CD4-positive, alpha-beta T cell (primary cell): ENCODE data around the gene ARHGEF28. TPM values are rescaled to one million over a fixed set of nuclear protein-coding genes. Genes with fewer than 3 reads are reported as not detected.

Experiments
- ATAC-seq: fragments of 200-7000 bp; cut with Tn5 transposase; one replicate; pipeline ENCODE4 v1.10.0; 2022; ENCODE audit warnings: mild to moderate bottlenecking; ENCODE audit not compliant: poor library complexity
- CTCF ChIA-PET: fragments of 350-600 bp; sonication (Branson Sonifier 250); formaldehyde crosslinking; loops from one replicate; lab custom pipeline; 2021; ENCODE audit warnings: antibody characterized with exemption, inconsistent platforms; lab: Charles Lee
- POLR2A ChIA-PET: fragments of 350-600 bp; sonication (Branson Sonifier 250); formaldehyde crosslinking; loops from one replicate; lab custom pipeline; 2021; ENCODE audit warnings: antibody characterized with exemption, inconsistent platforms; lab: Charles Lee
- DNase-seq, 14 experiments: peaks; one replicate each; pipeline ENCODE4 v3.0.0-alpha.2; 2013 to 2020; ENCODE audit warnings: mixed read lengths in 2 of 14
- H3K27ac ChIP-seq, 2 donors: one replicate each; pipeline versions ENCODE4 v1.5.1 to v1.7.0; 2013; ENCODE audit warnings: low read length in 2 of 2, low read depth in 1 of 2, mild to moderate bottlenecking in 1 of 2
- H3K27me3 ChIP-seq, 2 experiments: 1 replicate in 1 of 2; 2 replicates in 1 of 2; pipeline versions ENCODE4 v1.6.1 to v1.7.0; 2013; ENCODE audit warnings: low read length in 2 of 2, control low read depth in 1 of 2, mild to moderate bottlenecking in 1 of 2, moderate library complexity in 1 of 2; ENCODE audit not compliant: insufficient read depth in 2 of 2, control insufficient read depth in 1 of 2
- H3K36me3 ChIP-seq: one replicate; pipeline ENCODE4 v1.6.1; 2013; ENCODE audit warnings: low read length, control low read depth; ENCODE audit not compliant: insufficient read depth
- H3K4me1 ChIP-seq: one replicate; pipeline ENCODE4 v1.6.1; 2013; ENCODE audit warnings: low read length, control low read depth; ENCODE audit not compliant: insufficient read depth
- H3K4me3 ChIP-seq: one replicate; pipeline ENCODE4 v1.5.1; 2013; ENCODE audit warnings: mild to moderate bottlenecking, low read length, moderate library complexity
- H3K9me3 ChIP-seq, 2 experiments: 1 replicate in 1 of 2; 2 replicates in 1 of 2; pipeline versions ENCODE4 v1.6.1 to v1.7.0; 2013; ENCODE audit warnings: low read length in 2 of 2, mild to moderate bottlenecking in 2 of 2, control low read depth in 1 of 2, moderate library complexity in 1 of 2; ENCODE audit not compliant: control insufficient read depth in 1 of 2, insufficient read depth in 1 of 2
- H3K27ac Mint-ChIP-seq: one replicate; pipeline ENCODE4 v1.8.0; 2020; ENCODE audit warnings: mixed read lengths
- H3K27me3 Mint-ChIP-seq: one replicate; pipeline ENCODE4 v1.8.0; 2021; ENCODE audit warnings: mixed read lengths
- H3K36me3 Mint-ChIP-seq: one replicate; pipeline ENCODE4 v1.8.0; 2021; ENCODE audit warnings: low read depth, mixed read lengths
- H3K4me1 Mint-ChIP-seq: one replicate; pipeline ENCODE4 v1.8.0; 2021; ENCODE audit warnings: low read depth, mixed read lengths
- H3K4me3 Mint-ChIP-seq: one replicate; pipeline ENCODE4 v1.8.0; 2020; ENCODE audit warnings: mild to moderate bottlenecking, mixed read lengths
- H3K9me3 Mint-ChIP-seq: one replicate; pipeline ENCODE4 v1.8.0; 2020; ENCODE audit warnings: mixed read lengths
- intact Hi-C, 2 experiments: fragments of 100-400 bp; cut with DNase I in 1 of 2; cut with micrococcal nuclease in 1 of 2; formaldehyde crosslinking; loops; one replicate each; pipeline versions ENCODE4 v1.15.1 to v1.9.0; 2023 to 2025; cut with DNase I, micrococcal nuclease
- total RNA-seq, 174 experiments: library from RNA in 2 of 174; stranded (reverse) in 2 of 174; gene quantifications; one replicate each; pipeline ENCODE4 v1.2.3 and lab custom pipeline; 2021 to 2026
- TF ChIP-seq, protein P1 (sequence below): fragments of 200-600 bp; IDR thresholded peaks from one replicate; pipeline ENCODE4 v1.8.0; 2022; ENCODE audit warnings: antibody characterized with exemption, mild to moderate bottlenecking

Gene ARHGEF28
- total RNA-seq, 2 experiments from 2014 or later: not detected

DNA sequence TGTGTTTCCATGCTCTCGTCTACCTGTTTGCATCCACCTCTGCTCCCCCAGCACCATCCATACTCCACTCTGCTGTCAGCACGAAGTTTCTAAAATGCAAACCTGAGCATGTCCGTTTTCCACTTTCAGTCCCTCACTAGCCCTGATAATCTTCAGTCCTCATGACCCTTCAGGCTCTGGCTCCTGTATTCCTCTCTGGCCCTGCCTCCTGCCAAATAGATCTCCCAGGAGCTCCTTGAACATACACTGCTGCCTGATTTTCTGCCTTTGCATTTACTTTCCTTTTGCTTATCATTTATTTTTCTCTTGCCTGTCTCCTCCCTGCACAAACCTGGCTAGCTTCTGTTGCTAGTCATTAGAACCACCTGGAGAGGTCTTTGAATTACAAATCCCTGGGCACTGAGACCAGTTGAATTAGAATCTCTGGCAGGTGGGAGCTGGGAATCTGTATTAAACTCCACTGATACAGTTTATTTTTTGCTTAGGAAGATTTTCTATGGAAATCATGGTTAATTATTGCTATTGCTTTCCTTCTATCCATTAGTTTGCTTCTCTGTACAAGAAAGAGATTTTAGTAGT is 18.5 kb downstream of the ARHGEF28 start:
- Histone ChIP-seq H3K4me1 (no peaks in the 10 kb centered on the region), H3K4me3 (no peak overlapping the region), H3K27ac (no peak overlapping the region), H3K9me3 (no peaks in the 10 kb centered on the region), H3K36me3 (no peaks in the 10 kb centered on the region), H3K27me3 (peaks cover 7 to 8% of the 10 kb centered on the region in 2 experiments)
- TF ChIP-seq, protein P1, sequence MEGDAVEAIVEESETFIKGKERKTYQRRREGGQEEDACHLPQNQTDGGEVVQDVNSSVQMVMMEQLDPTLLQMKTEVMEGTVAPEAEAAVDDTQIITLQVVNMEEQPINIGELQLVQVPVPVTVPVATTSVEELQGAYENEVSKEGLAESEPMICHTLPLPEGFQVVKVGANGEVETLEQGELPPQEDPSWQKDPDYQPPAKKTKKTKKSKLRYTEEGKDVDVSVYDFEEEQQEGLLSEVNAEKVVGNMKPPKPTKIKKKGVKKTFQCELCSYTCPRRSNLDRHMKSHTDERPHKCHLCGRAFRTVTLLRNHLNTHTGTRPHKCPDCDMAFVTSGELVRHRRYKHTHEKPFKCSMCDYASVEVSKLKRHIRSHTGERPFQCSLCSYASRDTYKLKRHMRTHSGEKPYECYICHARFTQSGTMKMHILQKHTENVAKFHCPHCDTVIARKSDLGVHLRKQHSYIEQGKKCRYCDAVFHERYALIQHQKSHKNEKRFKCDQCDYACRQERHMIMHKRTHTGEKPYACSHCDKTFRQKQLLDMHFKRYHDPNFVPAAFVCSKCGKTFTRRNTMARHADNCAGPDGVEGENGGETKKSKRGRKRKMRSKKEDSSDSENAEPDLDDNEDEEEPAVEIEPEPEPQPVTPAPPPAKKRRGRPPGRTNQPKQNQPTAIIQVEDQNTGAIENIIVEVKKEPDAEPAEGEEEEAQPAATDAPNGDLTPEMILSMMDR: no peak
- Mint-ChIP-seq H3K27ac (no peak overlapping the region), H3K4me1 (no peaks in the 10 kb centered on the region), H3K36me3 (no peaks in the 10 kb centered on the region), H3K27me3 (peaks cover 29% of the 10 kb centered on the region), H3K4me3 (no peak overlapping the region), H3K9me3 (no peaks in the 10 kb centered on the region)
- ChIA-PET CTCF (no interaction called here), POLR2A (no interaction called here)
- ATAC-seq: no peak
- intact Hi-C loops: no loop called here
- no peak for DNase-seq

DNA sequence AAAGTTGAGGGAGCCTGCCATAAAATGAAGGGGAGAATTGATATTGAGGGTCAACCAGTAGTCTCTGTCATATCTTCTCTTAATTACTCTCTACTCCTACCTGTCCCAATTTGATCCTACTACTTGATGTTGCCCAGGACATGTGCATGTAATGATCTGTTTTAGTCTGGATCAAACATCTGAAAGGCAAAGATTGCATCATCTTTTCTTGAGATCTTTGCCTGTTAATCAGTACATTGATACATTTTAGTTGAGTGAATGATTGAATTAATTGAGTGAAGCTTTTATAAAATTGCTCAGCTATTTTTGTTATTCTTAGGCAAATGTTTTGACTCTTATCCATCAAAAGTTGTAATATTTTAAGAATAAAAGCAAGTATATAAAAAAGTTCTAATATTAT is 21.7 kb downstream of the ARHGEF28 start:
- H3K4me1 Mint-ChIP-seq: no peaks in the 10 kb centered on the region
- intact Hi-C loops: no loop called here
- H3K27ac Mint-ChIP-seq: no peak overlapping the region
- CTCF ChIA-PET: no interaction called here
- no peak overlapping the region for H3K4me3 ChIP-seq
- peaks cover 5 to 11% of the 10 kb centered on the region in 2 experiments for H3K27me3 ChIP-seq
- no peak overlapping the region for H3K27ac ChIP-seq
- POLR2A ChIA-PET: no interaction called here
- H3K4me3 Mint-ChIP-seq: no peak overlapping the region
- no peak for ATAC-seq
- H3K36me3 ChIP-seq: no peaks in the 10 kb centered on the region
- TF ChIP-seq, protein P1: no peak
- DNase-seq: no peak
- H3K9me3 Mint-ChIP-seq: no peaks in the 10 kb centered on the region
- no peaks in the 10 kb centered on the region for H3K4me1 ChIP-seq
- H3K36me3 Mint-ChIP-seq: no peaks in the 10 kb centered on the region
- H3K9me3 ChIP-seq: no peaks in the 10 kb centered on the region
- peaks cover 20% of the 10 kb centered on the region for H3K27me3 Mint-ChIP-seq

GRCh38 chr5:73648515-73648914 is 22.5 kb downstream of the ARHGEF28 start:
- H3K9me3 Mint-ChIP-seq: no peaks in the 10 kb centered on the region
- ChIA-PET POLR2A (no interaction called here), CTCF (no interaction called here)
- DNase-seq (no peak), ATAC-seq (no peak)
- no peak overlapping the region for H3K27ac Mint-ChIP-seq
- peaks cover 20% of the 10 kb centered on the region for H3K27me3 Mint-ChIP-seq
- intact Hi-C loops: no loop called here
- Histone ChIP-seq H3K27ac (no peak overlapping the region), H3K27me3 (peaks cover 5 to 11% of the 10 kb centered on the region in 2 experiments), H3K9me3 (no peaks in the 10 kb centered on the region), H3K4me3 (no peak overlapping the region), H3K4me1 (no peaks in the 10 kb centered on the region), H3K36me3 (no peaks in the 10 kb centered on the region)
- TF ChIP-seq, protein P1: no peak
- H3K4me3 Mint-ChIP-seq: no peak overlapping the region
- no peaks in the 10 kb centered on the region for H3K36me3 Mint-ChIP-seq
- no peaks in the 10 kb centered on the region for H3K4me1 Mint-ChIP-seq
